Esophagus muscularis mucosa (tissue), 4 donors: ENCODE measurements around the gene CENPP. TPM values are rescaled to one million over a fixed set of nuclear protein-coding genes. Genes with fewer than 3 reads are reported as not detected.
A peak's percentile ranks its signal among the peaks of the same experiment; 100 is the strongest.
"Not testable (repeated sequence)": the region's sequence is repeated elsewhere in the genome, so short reads cannot be mapped to it uniquely, and the experiment has no call there.

Experiments
- DNase-seq: peaks from one replicate; pipeline ENCODE4 v3.0.0-alpha.2; 2017; ENCODE audit errors: extremely low spot score
- H3K27ac ChIP-seq, 4 donors: fragments of 200-600 bp; sonication (generic); replicated peaks in 1 of 4; 1 replicate in 3 of 4; 2 replicates in 1 of 4; pipeline ENCODE4 v1.5.1; 2016 to 2019; ENCODE audit warnings: mild to moderate bottlenecking in 1 of 4
- H3K27me3 ChIP-seq, 4 donors: fragments of 200-600 bp; sonication (generic); one replicate each; pipeline versions ENCODE4 v1.5.1 to v1.6.0; 2016 to 2019
- H3K36me3 ChIP-seq, 4 donors: fragments of 200-600 bp; sonication (generic); one replicate each; pipeline ENCODE4 v1.5.1; 2016 to 2019
- H3K4me1 ChIP-seq, 4 donors: fragments of 200-600 bp; sonication (generic); one replicate each; pipeline ENCODE4 v1.5.1; 2016 to 2019
- H3K4me3 ChIP-seq, 4 donors: fragments of 200-600 bp; sonication (generic); 1 replicate in 2 of 4; 2 replicates in 2 of 4; pipeline ENCODE4 v1.5.1; 2016 to 2019; ENCODE audit warnings: mild to moderate bottlenecking in 4 of 4, moderate library complexity in 1 of 4
- H3K9me3 ChIP-seq, 4 donors: fragments of 200-600 bp; sonication (generic); 1 replicate in 3 of 4; 2 replicates in 1 of 4; pipeline ENCODE4 v1.5.1; 2016 to 2019
- CTCF ChIP-seq, 3 experiments: fragments of 200-600 bp in 2 of 3; fragments of 450-650 bp in 1 of 3; sonication (generic) in 2 of 3; IDR thresholded peaks; one replicate each; pipeline ENCODE4 v1.5.1; 2017 to 2019; ENCODE audit warnings: antibody characterized with exemption in 3 of 3, mild to moderate bottlenecking in 2 of 3, moderate library complexity in 1 of 3
- EP300 ChIP-seq: sonication (generic); formaldehyde crosslinking; IDR thresholded peaks from one replicate; pipeline ENCODE4 v1.6.1; 2017; ENCODE audit warnings: antibody characterized with exemption
- POLR2A ChIP-seq: fragments of 450-650 bp; IDR thresholded peaks from one replicate; pipeline ENCODE4 v1.6.1; 2017; ENCODE audit warnings: antibody characterized with exemption, moderate library complexity, mild to moderate bottlenecking, low read depth
- POLR2AphosphoS5 ChIP-seq, 2 donors: sonication (generic); formaldehyde crosslinking; IDR thresholded peaks; one replicate each; pipeline ENCODE4 v1.6.1; 2017; ENCODE audit warnings: antibody characterized with exemption in 2 of 2
- WGBS: methylation state at CpG from one replicate; pipeline ENCODE4 v1.1.5; 2018; 5-methylcytosine and 5-hydroxymethylcytosine counted together
- intact Hi-C: fragments of 100-400 bp; cut with DNase I; formaldehyde crosslinking; loops from one replicate; pipeline ENCODE4 v1.15.1; 2023
- total RNA-seq, 4 donors: library from RNA; depleted of rRNA; stranded (reverse); fragments of >200 nt; gene quantifications; one replicate each; pipeline versions ENCODE4 v1.1.0 to v1.2.1, GENCODE V29; 2016

Gene CENPP
- total RNA-seq, 4 donors from 2014 or later: 1.0 to 5.8 (median 2.0) TPM

- H3K4me3 ChIP-seq: no peak overlapping the region
- intact Hi-C loops: no loop called here
- DNase-seq: peak; percentile 91
- no peaks in the 10 kb centered on the region for H3K36me3 ChIP-seq
- peak overlapping the region; percentile 28 to 68 (median 49) for H3K27ac ChIP-seq
- WGBS: 4% methylated on average over 3 of the region's 3 CpGs
- H3K4me1 ChIP-seq: peaks cover 23 to 35% (median 27%) of the 10 kb centered on the region in 4 donors
- TF ChIP-seq CTCF (IDR thresholded peaks at IDR 0.05) (no peak), EP300 (no peak), POLR2AphosphoS5 (IDR thresholded peaks at IDR 0.05) (peak; percentile 58 to 82), POLR2A (no peak)
- H3K27me3 ChIP-seq: no peaks in the 10 kb centered on the region
- H3K9me3 ChIP-seq: peaks cover 0 to 5% (median 0%) of the 10 kb centered on the region in 4 donors
Measured at GRCh38 chr9:92590377-92590776, 264.6 kb downstream of the CENPP start.

- Histone ChIP-seq H3K4me3 (no peak overlapping the region), H3K4me1 (peaks cover 23 to 36% (median 29%) of the 10 kb centered on the region in 4 donors), H3K36me3 (no peaks in the 10 kb centered on the region), H3K9me3 (no peaks in the 10 kb centered on the region), H3K27me3 (no peaks in the 10 kb centered on the region), H3K27ac (no peak overlapping the region)
- TF ChIP-seq CTCF (IDR thresholded peaks at IDR 0.05): no peak
- TF ChIP-seq POLR2A: no peak
- no peak for TF ChIP-seq EP300
- TF ChIP-seq POLR2AphosphoS5 (IDR thresholded peaks at IDR 0.05): no peak
- whole genome bisulfite sequencing: 79% methylated on average over 1 of the region's 1 CpG
- intact Hi-C loops: no loop called here
- DNase-seq: no peak
Measured at GRCh38 chr9:92592537-92592936, 266.8 kb downstream of the CENPP start.

DNA sequence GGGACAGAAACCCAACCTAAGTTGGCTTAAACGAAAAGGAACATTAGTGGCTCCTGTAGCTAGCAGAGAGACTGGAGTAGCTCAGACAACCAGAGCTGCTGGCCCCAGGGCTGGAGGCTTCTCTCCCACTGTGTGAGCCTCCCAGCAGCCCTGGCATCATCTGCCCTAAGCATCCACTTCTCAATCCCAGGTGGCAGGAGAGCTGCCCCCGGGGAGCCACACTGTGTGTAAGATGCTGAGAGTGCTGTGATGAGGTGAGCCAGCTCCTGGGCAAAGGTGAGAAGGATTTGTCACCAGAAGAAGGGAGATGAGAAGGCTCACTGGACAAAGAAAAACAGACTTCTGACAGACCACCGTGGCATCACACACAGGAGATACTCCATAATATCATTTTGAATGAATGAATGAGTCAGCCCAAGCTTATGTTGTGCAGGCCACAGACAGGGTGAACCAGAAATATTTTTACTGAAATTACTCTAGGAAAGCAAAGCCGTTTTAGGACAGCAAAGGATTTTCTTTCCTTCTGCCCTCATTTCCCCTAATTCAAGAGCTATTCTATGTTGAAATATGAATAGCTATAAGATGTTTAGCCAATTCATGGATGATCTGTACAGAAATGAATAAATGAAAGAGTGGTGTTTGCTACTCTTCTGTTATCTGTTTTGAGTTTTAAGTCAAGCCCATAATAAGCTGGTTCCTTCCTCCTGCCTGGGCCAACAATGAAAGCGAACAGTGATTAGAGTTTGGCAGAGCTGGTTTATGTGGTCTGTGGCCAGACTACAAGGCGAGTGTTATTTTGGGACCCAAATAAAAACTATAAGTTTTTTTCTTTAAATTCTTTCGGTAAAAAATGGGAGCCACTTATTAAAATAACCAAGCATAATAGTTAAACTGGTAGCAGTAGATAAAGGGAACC is 267.5 kb downstream of the CENPP start:
- peaks cover 30 to 41% (median 34%) of the 10 kb centered on the region in 4 donors for H3K4me1 ChIP-seq
- intact Hi-C loops: no loop called here
- TF ChIP-seq CTCF (IDR thresholded peaks at IDR 0.05) (no peak), POLR2A (no peak), EP300 (no peak), POLR2AphosphoS5 (IDR thresholded peaks at IDR 0.05) (no peak)
- H3K27ac ChIP-seq: peak overlapping the region in 1 of 4 donors; percentile 7
- H3K9me3 ChIP-seq: no peaks in the 10 kb centered on the region
- 74% methylated on average over 7 of the region's 7 CpGs for WGBS
- no peaks in the 10 kb centered on the region for H3K36me3 ChIP-seq
- no peaks in the 10 kb centered on the region for H3K27me3 ChIP-seq
- no peak overlapping the region for H3K4me3 ChIP-seq
- peak; percentile 53 for DNase-seq

DNA sequence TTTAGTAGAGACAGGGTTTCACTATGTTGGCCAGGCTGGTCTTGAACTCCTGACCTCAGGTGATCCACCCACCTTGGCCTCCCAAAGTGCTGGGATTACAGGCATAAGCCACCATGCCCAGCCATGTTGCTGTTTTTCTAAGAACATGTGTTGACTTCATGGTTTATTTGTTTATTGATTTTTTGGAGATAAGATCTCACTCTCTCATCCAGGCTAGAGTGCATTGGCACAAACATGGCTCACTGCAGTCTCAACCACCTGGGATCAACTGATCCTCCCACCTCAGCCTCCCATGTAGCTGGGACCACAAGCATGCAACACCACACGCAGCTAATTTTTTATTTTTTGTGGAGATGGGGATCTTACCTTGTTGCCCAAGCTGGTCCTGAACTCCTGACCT is 269.3 kb downstream of the CENPP start:
- H3K9me3 ChIP-seq, H3K4me3 ChIP-seq, DNase-seq, H3K36me3 ChIP-seq, H3K27me3 ChIP-seq, intact Hi-C loops, H3K27ac ChIP-seq: not testable (repeated sequence)
- peaks cover 41 to 51% (median 44%) of the 10 kb centered on the region in 4 donors for H3K4me1 ChIP-seq
- 93% methylated on average over 1 of the region's 1 CpG for WGBS

- peak; percentile 47 for DNase-seq
- intact Hi-C loops: no loop called here
- H3K36me3 ChIP-seq: no peaks in the 10 kb centered on the region
- H3K27me3 ChIP-seq: no peaks in the 10 kb centered on the region
- H3K4me3 ChIP-seq: no peak overlapping the region
- H3K9me3 ChIP-seq: no peaks in the 10 kb centered on the region
- H3K4me1 ChIP-seq: peaks cover 33 to 51% (median 44%) of the 10 kb centered on the region in 4 donors
- no peak overlapping the region for H3K27ac ChIP-seq
- 100% methylated on average over 1 of the region's 1 CpG for WGBS
- TF ChIP-seq CTCF (IDR thresholded peaks at IDR 0.05) (no peak), EP300 (no peak)
Measured at GRCh38 chr9:92595930-92596329, 270.2 kb downstream of the CENPP start.
